ENCODE results near the gene SYP. TPM values are rescaled to one million over a fixed set of nuclear protein-coding genes. Genes with fewer than 3 reads are reported as not detected.

SYP gene
- total and polyA plus RNA-seq, 9 of the 15 experiments (the other 6 are each of a cell fraction or from before 2014, with no cell fraction given), result 0.48 to 5.1 (median 2.6) TPM

DNA sequence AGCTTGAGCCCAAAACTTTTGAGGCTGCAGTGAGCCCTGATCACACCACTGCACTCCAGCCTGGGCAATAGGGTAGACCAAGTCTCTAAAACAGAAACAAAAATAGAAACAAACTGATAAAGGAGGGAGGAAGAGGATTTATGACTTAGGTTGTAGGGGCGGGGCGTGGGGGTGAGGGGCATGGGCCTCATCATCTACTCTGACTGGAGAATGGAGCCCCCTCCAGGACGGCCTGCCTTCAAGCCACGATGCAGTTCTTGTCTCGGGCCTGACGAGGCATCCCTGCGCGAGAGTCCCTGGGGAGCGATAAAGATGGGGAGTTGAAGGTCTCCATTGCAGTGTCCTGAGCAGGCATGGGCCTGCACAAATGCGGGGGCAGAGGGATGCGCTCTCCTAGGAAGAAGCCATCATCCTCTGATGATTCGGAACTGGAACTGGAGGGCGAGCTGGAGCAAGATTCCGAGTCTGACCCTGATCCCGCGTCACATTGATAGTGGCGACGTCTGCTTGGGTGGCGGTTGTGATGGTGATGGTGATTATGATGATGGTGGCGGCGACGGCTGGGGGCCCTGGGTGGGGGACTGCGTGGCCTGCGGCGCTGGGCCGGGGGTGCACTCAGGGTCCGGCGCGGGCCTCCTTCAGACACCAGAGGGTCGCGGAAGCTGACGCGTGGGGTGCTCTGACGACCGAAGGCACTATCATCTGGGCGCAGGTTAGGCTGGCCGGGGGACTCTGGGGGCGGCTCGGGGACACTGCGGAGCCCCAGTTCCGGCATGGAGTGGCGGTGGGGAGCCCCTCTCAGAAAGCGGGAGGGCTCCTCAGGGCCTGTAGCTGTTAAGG lies 24.3 kb downstream of the SYP start (continued):
- TF ChIP-seq, protein P1, sequence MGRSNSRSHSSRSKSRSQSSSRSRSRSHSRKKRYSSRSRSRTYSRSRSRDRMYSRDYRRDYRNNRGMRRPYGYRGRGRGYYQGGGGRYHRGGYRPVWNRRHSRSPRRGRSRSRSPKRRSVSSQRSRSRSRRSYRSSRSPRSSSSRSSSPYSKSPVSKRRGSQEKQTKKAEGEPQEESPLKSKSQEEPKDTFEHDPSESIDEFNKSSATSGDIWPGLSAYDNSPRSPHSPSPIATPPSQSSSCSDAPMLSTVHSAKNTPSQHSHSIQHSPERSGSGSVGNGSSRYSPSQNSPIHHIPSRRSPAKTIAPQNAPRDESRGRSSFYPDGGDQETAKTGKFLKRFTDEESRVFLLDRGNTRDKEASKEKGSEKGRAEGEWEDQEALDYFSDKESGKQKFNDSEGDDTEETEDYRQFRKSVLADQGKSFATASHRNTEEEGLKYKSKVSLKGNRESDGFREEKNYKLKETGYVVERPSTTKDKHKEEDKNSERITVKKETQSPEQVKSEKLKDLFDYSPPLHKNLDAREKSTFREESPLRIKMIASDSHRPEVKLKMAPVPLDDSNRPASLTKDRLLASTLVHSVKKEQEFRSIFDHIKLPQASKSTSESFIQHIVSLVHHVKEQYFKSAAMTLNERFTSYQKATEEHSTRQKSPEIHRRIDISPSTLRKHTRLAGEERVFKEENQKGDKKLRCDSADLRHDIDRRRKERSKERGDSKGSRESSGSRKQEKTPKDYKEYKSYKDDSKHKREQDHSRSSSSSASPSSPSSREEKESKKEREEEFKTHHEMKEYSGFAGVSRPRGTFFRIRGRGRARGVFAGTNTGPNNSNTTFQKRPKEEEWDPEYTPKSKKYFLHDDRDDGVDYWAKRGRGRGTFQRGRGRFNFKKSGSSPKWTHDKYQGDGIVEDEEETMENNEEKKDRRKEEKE (IDR thresholded peaks at IDR 0.05; ENCODE audit: borderline replicate concordance in 1 of 2, control insufficient read depth in 1 of 2, low read depth in 2 of 2, low read length in 1 of 2), result no peak
- TF ChIP-seq, protein P2, sequence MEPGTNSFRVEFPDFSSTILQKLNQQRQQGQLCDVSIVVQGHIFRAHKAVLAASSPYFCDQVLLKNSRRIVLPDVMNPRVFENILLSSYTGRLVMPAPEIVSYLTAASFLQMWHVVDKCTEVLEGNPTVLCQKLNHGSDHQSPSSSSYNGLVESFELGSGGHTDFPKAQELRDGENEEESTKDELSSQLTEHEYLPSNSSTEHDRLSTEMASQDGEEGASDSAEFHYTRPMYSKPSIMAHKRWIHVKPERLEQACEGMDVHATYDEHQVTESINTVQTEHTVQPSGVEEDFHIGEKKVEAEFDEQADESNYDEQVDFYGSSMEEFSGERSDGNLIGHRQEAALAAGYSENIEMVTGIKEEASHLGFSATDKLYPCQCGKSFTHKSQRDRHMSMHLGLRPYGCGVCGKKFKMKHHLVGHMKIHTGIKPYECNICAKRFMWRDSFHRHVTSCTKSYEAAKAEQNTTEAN (CRISPR knock-in tag; IDR thresholded peaks at IDR 0.05), result no peak
- TF ChIP-seq RBM14 (IDR thresholded peaks at IDR 0.05; ENCODE audit: borderline replicate concordance, insufficient read depth, low read depth, low read length), result no peak
- no peak for TF ChIP-seq KLF10 (CRISPR knock-in tag; IDR thresholded peaks at IDR 0.05)
- TF ChIP-seq, protein P3, sequence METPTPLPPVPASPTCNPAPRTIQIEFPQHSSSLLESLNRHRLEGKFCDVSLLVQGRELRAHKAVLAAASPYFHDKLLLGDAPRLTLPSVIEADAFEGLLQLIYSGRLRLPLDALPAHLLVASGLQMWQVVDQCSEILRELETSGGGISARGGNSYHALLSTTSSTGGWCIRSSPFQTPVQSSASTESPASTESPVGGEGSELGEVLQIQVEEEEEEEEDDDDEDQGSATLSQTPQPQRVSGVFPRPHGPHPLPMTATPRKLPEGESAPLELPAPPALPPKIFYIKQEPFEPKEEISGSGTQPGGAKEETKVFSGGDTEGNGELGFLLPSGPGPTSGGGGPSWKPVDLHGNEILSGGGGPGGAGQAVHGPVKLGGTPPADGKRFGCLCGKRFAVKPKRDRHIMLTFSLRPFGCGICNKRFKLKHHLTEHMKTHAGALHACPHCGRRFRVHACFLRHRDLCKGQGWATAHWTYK (CRISPR knock-in tag; IDR thresholded peaks at IDR 0.05), result no peak
- no peak for TF ChIP-seq ZNF830 (CRISPR knock-in tag; IDR thresholded peaks at IDR 0.05)
- no peak for TF ChIP-seq JUNB (CRISPR knock-in tag; conservative IDR thresholded peaks at IDR 0.05)
- no peak for TF ChIP-seq SMAD4 (CRISPR knock-in tag; conservative IDR thresholded peaks at IDR 0.05)
- no peak for TF ChIP-seq SMARCA4 (IDR thresholded peaks at IDR 0.05)
- no peak for TF ChIP-seq CHD4 (IDR thresholded peaks at IDR 0.05; ENCODE audit: insufficient read depth, insufficient replicate concordance, low read depth, low read length, poor library complexity, severe bottlenecking)
- TF ChIP-seq MEF2D (tag; conservative IDR thresholded peaks at IDR 0.05; ENCODE audit: low read depth), result no peak
- no peak for TF ChIP-seq ESRRA (IDR thresholded peaks at IDR 0.05; ENCODE audit: borderline replicate concordance, low read depth)
- TF ChIP-seq ZNF699 (CRISPR knock-in tag; IDR thresholded peaks at IDR 0.05; ENCODE audit: insufficient replicate concordance), result no peak
- TF ChIP-seq, protein P4, sequence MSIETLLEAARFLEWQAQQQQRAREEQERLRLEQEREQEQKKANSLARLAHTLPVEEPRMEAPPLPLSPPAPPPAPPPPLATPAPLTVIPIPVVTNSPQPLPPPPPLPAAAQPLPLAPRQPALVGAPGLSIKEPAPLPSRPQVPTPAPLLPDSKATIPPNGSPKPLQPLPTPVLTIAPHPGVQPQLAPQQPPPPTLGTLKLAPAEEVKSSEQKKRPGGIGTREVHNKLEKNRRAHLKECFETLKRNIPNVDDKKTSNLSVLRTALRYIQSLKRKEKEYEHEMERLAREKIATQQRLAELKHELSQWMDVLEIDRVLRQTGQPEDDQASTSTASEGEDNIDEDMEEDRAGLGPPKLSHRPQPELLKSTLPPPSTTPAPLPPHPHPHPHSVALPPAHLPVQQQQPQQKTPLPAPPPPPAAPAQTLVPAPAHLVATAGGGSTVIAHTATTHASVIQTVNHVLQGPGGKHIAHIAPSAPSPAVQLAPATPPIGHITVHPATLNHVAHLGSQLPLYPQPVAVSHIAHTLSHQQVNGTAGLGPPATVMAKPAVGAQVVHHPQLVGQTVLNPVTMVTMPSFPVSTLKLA (conservative IDR thresholded peaks at IDR 0.05), result 0 out of 4 replicates have a peak, but pooled peaks of 1 of the 2 experiments have one; percentile 3
- TF ChIP-seq RFX7 (CRISPR knock-in tag; IDR thresholded peaks at IDR 0.05), result no peak
- TF ChIP-seq FOXK2 (conservative IDR thresholded peaks at IDR 0.05 in 1 of 2, IDR thresholded peaks at IDR 0.05 in 1 of 2; ENCODE audit: low read depth in 2 of 2), result no peak
- no peak for TF ChIP-seq ZZZ3 (IDR thresholded peaks at IDR 0.05)
- no peak for TF ChIP-seq NFE2 (IDR thresholded peaks at IDR 0.05; ENCODE audit: low read depth)
